Measurements from ENCODE around the gene BPIFA3.
"Not testable (repeated sequence)": the region's sequence is repeated elsewhere in the genome, so short reads cannot be mapped to it uniquely, and the experiment has no call there.

BPIFA3 gene

GRCh38 chr20:33217052-33217451 is at the start of gene BPIFA3:
TSS of gene BPIFA3 (plus strand) at chr20:33217352. CDS start at chr20:33217537, 185 bp downstream.
- Histone ChIP-seq H3K9me3 (ENCODE audit: control insufficient read depth, low read length) (no peaks in the 10 kb centered on the region), H3K36me3 (ENCODE audit: control insufficient read depth, insufficient read depth, low read length) (no peaks in the 10 kb centered on the region), H3K4me3 (ENCODE audit: low read length) (no peak within 1 kb of the TSS), H3K27me3 (ENCODE audit: control insufficient read depth, insufficient read depth, low read length) (no peaks in the 10 kb centered on the region), H3K4me1 (ENCODE audit: control insufficient read depth, insufficient read depth, low read length) (no peaks in the 10 kb centered on the region), H3K9ac (ENCODE audit: low read length) (no peak within 1 kb of the TSS)

GRCh38 chr20:33167859-33168258 is 49.3 kb upstream of the BPIFA3 start, which contains the start of gene BPIFA2:
TSS of gene BPIFA2 (plus strand) at chr20:33168159. CDS start at chr20:33169146, 987 bp downstream.
- H3K9ac ChIP-seq (ENCODE audit: low read length): no peak within 1 kb of the TSS
- no peaks in the 10 kb centered on the region for H3K4me1 ChIP-seq (ENCODE audit: control insufficient read depth, insufficient read depth, low read length)
- H3K36me3 ChIP-seq (ENCODE audit: control insufficient read depth, insufficient read depth, low read length): no peaks in the 10 kb centered on the region
- H3K9me3 ChIP-seq (ENCODE audit: control insufficient read depth, low read length): no peaks in the 10 kb centered on the region
- H3K27me3 ChIP-seq (ENCODE audit: control insufficient read depth, insufficient read depth, low read length): no peaks in the 10 kb centered on the region
- no peak within 1 kb of the TSS for H3K4me3 ChIP-seq (ENCODE audit: low read length)

GRCh38 chr20:33169176-33169794 is 47.9 kb upstream of the BPIFA3 start:
- H3K27me3 ChIP-seq (ENCODE audit: control insufficient read depth, insufficient read depth, low read length): no peaks in the 10 kb centered on the region
- H3K9me3 ChIP-seq (ENCODE audit: control insufficient read depth, low read length): no peaks in the 10 kb centered on the region
- no peaks in the 10 kb centered on the region for H3K36me3 ChIP-seq (ENCODE audit: control insufficient read depth, insufficient read depth, low read length)
- H3K4me3 ChIP-seq (ENCODE audit: low read length): no peak overlapping the region
- H3K4me1 ChIP-seq (ENCODE audit: control insufficient read depth, insufficient read depth, low read length): no peaks in the 10 kb centered on the region
- H3K9ac ChIP-seq (ENCODE audit: low read length): no peak overlapping the region

GRCh38 chr20:33172781-33173180 is 44.4 kb upstream of the BPIFA3 start:
- Histone ChIP-seq H3K9me3 (ENCODE audit: control insufficient read depth, low read length) (no peaks in the 10 kb centered on the region), H3K4me1 (ENCODE audit: control insufficient read depth, insufficient read depth, low read length) (no peaks in the 10 kb centered on the region), H3K4me3 (ENCODE audit: low read length) (no peak overlapping the region), H3K36me3 (ENCODE audit: control insufficient read depth, insufficient read depth, low read length) (no peaks in the 10 kb centered on the region), H3K9ac (ENCODE audit: low read length) (no peak overlapping the region), H3K27me3 (ENCODE audit: control insufficient read depth, insufficient read depth, low read length) (no peaks in the 10 kb centered on the region)

GRCh38 chr20:33175123-33175522 is 42.0 kb upstream of the BPIFA3 start:
- Histone ChIP-seq H3K27me3 (ENCODE audit: control insufficient read depth, insufficient read depth, low read length) (no peaks in the 10 kb centered on the region), H3K4me1 (ENCODE audit: control insufficient read depth, insufficient read depth, low read length) (no peaks in the 10 kb centered on the region), H3K4me3 (ENCODE audit: low read length) (no peak overlapping the region)

GRCh38 chr20:33176101-33176500 is 41.1 kb upstream of the BPIFA3 start:
- no peaks in the 10 kb centered on the region for H3K4me1 ChIP-seq (ENCODE audit: control insufficient read depth, insufficient read depth, low read length)
- H3K9me3 ChIP-seq (ENCODE audit: control insufficient read depth, low read length): no peaks in the 10 kb centered on the region
- no peaks in the 10 kb centered on the region for H3K27me3 ChIP-seq (ENCODE audit: control insufficient read depth, insufficient read depth, low read length)
- no peak overlapping the region for H3K9ac ChIP-seq (ENCODE audit: low read length)
- no peak overlapping the region for H3K4me3 ChIP-seq (ENCODE audit: low read length)
- no peaks in the 10 kb centered on the region for H3K36me3 ChIP-seq (ENCODE audit: control insufficient read depth, insufficient read depth, low read length)

More at GRCh38 chr20:33175123-33175522, 42.0 kb upstream of the BPIFA3 start:
- no peak overlapping the region for H3K9ac ChIP-seq (ENCODE audit: low read length)
- H3K36me3 ChIP-seq (ENCODE audit: control insufficient read depth, insufficient read depth, low read length): no peaks in the 10 kb centered on the region
- no peaks in the 10 kb centered on the region for H3K9me3 ChIP-seq (ENCODE audit: control insufficient read depth, low read length)

GRCh38 chr20:33177866-33178265 is 39.3 kb upstream of the BPIFA3 start:
- Histone ChIP-seq H3K9me3 (ENCODE audit: control insufficient read depth, low read length) (no peaks in the 10 kb centered on the region), H3K27me3 (ENCODE audit: control insufficient read depth, insufficient read depth, low read length) (no peaks in the 10 kb centered on the region), H3K9ac (ENCODE audit: low read length) (no peak overlapping the region), H3K4me3 (ENCODE audit: low read length) (no peak overlapping the region), H3K36me3 (ENCODE audit: control insufficient read depth, insufficient read depth, low read length) (no peaks in the 10 kb centered on the region), H3K4me1 (ENCODE audit: control insufficient read depth, insufficient read depth, low read length) (no peaks in the 10 kb centered on the region)

GRCh38 chr20:33178726-33179125 is 38.4 kb upstream of the BPIFA3 start:
- no peaks in the 10 kb centered on the region for H3K36me3 ChIP-seq (ENCODE audit: control insufficient read depth, insufficient read depth, low read length)
- H3K27me3 ChIP-seq (ENCODE audit: control insufficient read depth, insufficient read depth, low read length): no peaks in the 10 kb centered on the region
- no peak overlapping the region for H3K9ac ChIP-seq (ENCODE audit: low read length)
- no peak overlapping the region for H3K4me3 ChIP-seq (ENCODE audit: low read length)
- H3K9me3 ChIP-seq (ENCODE audit: control insufficient read depth, low read length): no peaks in the 10 kb centered on the region
- no peaks in the 10 kb centered on the region for H3K4me1 ChIP-seq (ENCODE audit: control insufficient read depth, insufficient read depth, low read length)

- Histone ChIP-seq H3K4me1 (ENCODE audit: control insufficient read depth, insufficient read depth, low read length) (no peaks in the 10 kb centered on the region), H3K36me3 (ENCODE audit: control insufficient read depth, insufficient read depth, low read length) (no peaks in the 10 kb centered on the region), H3K27me3 (ENCODE audit: control insufficient read depth, insufficient read depth, low read length) (no peaks in the 10 kb centered on the region), H3K4me3 (ENCODE audit: low read length) (no peak overlapping the region), H3K9ac (ENCODE audit: low read length) (no peak overlapping the region), H3K9me3 (ENCODE audit: control insufficient read depth, low read length) (no peaks in the 10 kb centered on the region)
Observed at GRCh38 chr20:33180169-33180568, 37.0 kb upstream of the BPIFA3 start.

- Histone ChIP-seq H3K27me3 (ENCODE audit: control insufficient read depth, insufficient read depth, low read length) (no peaks in the 10 kb centered on the region), H3K9ac (ENCODE audit: low read length) (no peak overlapping the region), H3K36me3 (ENCODE audit: control insufficient read depth, insufficient read depth, low read length) (no peaks in the 10 kb centered on the region), H3K4me1 (ENCODE audit: control insufficient read depth, insufficient read depth, low read length) (no peaks in the 10 kb centered on the region), H3K4me3 (ENCODE audit: low read length) (no peak overlapping the region), H3K9me3 (ENCODE audit: control insufficient read depth, low read length) (no peaks in the 10 kb centered on the region)
Observed at GRCh38 chr20:33181482-33182093, 35.6 kb upstream of the BPIFA3 start.

- H3K36me3 ChIP-seq (ENCODE audit: control insufficient read depth, insufficient read depth, low read length): no peaks in the 10 kb centered on the region
Observed at GRCh38 chr20:33183312-33183711, 33.8 kb upstream of the BPIFA3 start.

GRCh38 chr20:33185031-33185590 is 32.0 kb upstream of the BPIFA3 start:
- H3K36me3 ChIP-seq (ENCODE audit: control insufficient read depth, insufficient read depth, low read length); H3K4me3 ChIP-seq (ENCODE audit: low read length); H3K4me1 ChIP-seq (ENCODE audit: control insufficient read depth, insufficient read depth, low read length); H3K27me3 ChIP-seq (ENCODE audit: control insufficient read depth, insufficient read depth, low read length); H3K9me3 ChIP-seq (ENCODE audit: control insufficient read depth, low read length); H3K9ac ChIP-seq (ENCODE audit: low read length): not testable (repeated sequence)

More at GRCh38 chr20:33183312-33183711, 33.8 kb upstream of the BPIFA3 start:
- Histone ChIP-seq H3K27me3 (ENCODE audit: control insufficient read depth, insufficient read depth, low read length) (no peaks in the 10 kb centered on the region), H3K9ac (ENCODE audit: low read length) (no peak overlapping the region), H3K4me3 (ENCODE audit: low read length) (no peak overlapping the region), H3K4me1 (ENCODE audit: control insufficient read depth, insufficient read depth, low read length) (no peaks in the 10 kb centered on the region), H3K9me3 (ENCODE audit: control insufficient read depth, low read length) (no peaks in the 10 kb centered on the region)

All from mucosa of stomach (tissue), 1 donor.